MCF 10A (cell line): ENCODE measurements around the gene IMP4. TPM values are rescaled to one million over a fixed set of nuclear protein-coding genes. Genes with fewer than 3 reads are reported as not detected.

Experiments used
- BruUV-seq: library from RNA; stranded (reverse); fragments of 400-500 nt; replicated peaks from 2 replicates; lab custom pipeline; 2021; lab: Mats Ljungman, UMichigan
- CTCF ChIA-PET: fragments of 300-600 bp; sonication (Branson Sonifier 250); formaldehyde crosslinking; extraction: SDS; loops from one replicate; lab custom pipeline; 2021; ENCODE audit warnings: antibody characterized with exemption, inconsistent platforms; lab: Yijun Ruan, JAX
- POLR2A ChIA-PET: fragments of 300-600, 350-650 bp; sonication (Branson Sonifier 250); formaldehyde crosslinking; extraction: SDS; loops from one replicate; lab custom pipeline; 2020; ENCODE audit warnings: antibody characterized with exemption, inconsistent platforms; lab: Yijun Ruan, JAX
- DNase-seq: peaks from one replicate; pipeline ENCODE4 v3.0.0-alpha.2; 2018; ENCODE audit not compliant: unreplicated experiment
- H3K27ac Mint-ChIP-seq: one replicate; pipeline ENCODE4 v1.8.0; 2022; ENCODE audit warnings: mild to moderate bottlenecking, low read depth, mixed read lengths; ENCODE audit not compliant: unreplicated experiment
- H3K27me3 Mint-ChIP-seq: one replicate; pipeline ENCODE4 v1.8.0; 2022; ENCODE audit warnings: mixed read lengths; ENCODE audit not compliant: insufficient read depth, unreplicated experiment
- H3K36me3 Mint-ChIP-seq: one replicate; pipeline ENCODE4 v1.8.0; 2022; ENCODE audit warnings: mild to moderate bottlenecking, moderate library complexity, mixed read lengths; ENCODE audit not compliant: insufficient read depth, unreplicated experiment
- H3K4me1 Mint-ChIP-seq: one replicate; pipeline ENCODE4 v1.8.0; 2022; ENCODE audit warnings: mixed read lengths; ENCODE audit not compliant: insufficient read depth, unreplicated experiment
- H3K4me3 Mint-ChIP-seq: one replicate; pipeline ENCODE4 v1.8.0; 2022; ENCODE audit warnings: mild to moderate bottlenecking, moderate library complexity, mixed read lengths; ENCODE audit not compliant: unreplicated experiment
- H3K9me3 Mint-ChIP-seq: one replicate; pipeline ENCODE4 v1.8.0; 2022; ENCODE audit warnings: mixed read lengths; ENCODE audit not compliant: unreplicated experiment
- CTCF ChIP-seq: fragments of 200-600 bp; IDR thresholded peaks from one replicate; pipeline ENCODE4 v1.8.0; 2022; ENCODE audit warnings: antibody characterized with exemption, mild to moderate bottlenecking; ENCODE audit not compliant: unreplicated experiment
- intact Hi-C: fragments of 100-400 bp; cut with micrococcal nuclease; formaldehyde crosslinking; loops from 2 replicates; pipeline ENCODE4 v1.14.1; 2022
- total RNA-seq: library from RNA; stranded (reverse); gene quantifications from 2 replicates; pipeline ENCODE4 v1.2.3, GENCODE V29; 2022

The IMP4 gene
- total RNA-seq, 1 experiment from 2014 or later: 144 TPM

- no TSS peak for BruUV-seq
- peaks cover 13% of the 10 kb centered on the region for H3K4me1 Mint-ChIP-seq
- H3K4me3 Mint-ChIP-seq: no peak overlapping the region
- ChIA-PET CTCF (no interaction called here), POLR2A (no interaction called here)
- H3K27ac Mint-ChIP-seq: no peak overlapping the region
- peaks cover 18% of the 10 kb centered on the region for H3K27me3 Mint-ChIP-seq
- H3K36me3 Mint-ChIP-seq: no peaks in the 10 kb centered on the region
- no peak for DNase-seq
- H3K9me3 Mint-ChIP-seq: no peaks in the 10 kb centered on the region
- TF ChIP-seq CTCF: no peak
- intact Hi-C loops: no loop called here
Measured at GRCh38 chr2:130393318-130393910, 50.7 kb downstream of the IMP4 start.

Other genes starting within 250 kb of the IMP4 start
- gene POTEF, start 213.7 kb upstream of the IMP4 start, total RNA-seq: not detected in 2 replicates
- 0.61 TPM in 1 of 2 replicates, not detected in the other for gene CCDC74B, start 197.8 kb upstream of the IMP4 start, total RNA-seq
- gene SMPD4, start 161.3 kb upstream of the IMP4 start, total RNA-seq: 40.2 and 41.1 TPM in 2 replicates
- 402 and 427 TPM in 2 replicates for gene MZT2B, start 160.6 kb upstream of the IMP4 start, total RNA-seq
- not detected in 2 replicates for gene TUBA3E, start 144.5 kb upstream of the IMP4 start, total RNA-seq
- 34.4 and 43.1 TPM in 2 replicates for gene PTPN18, start 13.2 kb downstream of the IMP4 start, total RNA-seq
- not detected in 2 replicates for gene POTEI, start 166.4 kb downstream of the IMP4 start, total RNA-seq
- not detected in 2 replicates for gene CFC1B, start 178.3 kb downstream of the IMP4 start, total RNA-seq